GM18861 (cell line): ENCODE measurements around the gene TTC7B.

Experiments
- ATAC-seq: cut with Tn5 transposase; IDR thresholded peaks from one replicate; pipeline ENCODE4 v1.9.1; 2021; ENCODE audit not compliant: unreplicated experiment

Gene TTC7B

GRCh38 chr14:90805662-90806540 is 10.3 kb downstream of the TTC7B start:
- ATAC-seq, result no peak

- ATAC-seq, result no peak
Measured at GRCh38 chr14:90805084-90805391, 11.2 kb downstream of the TTC7B start.

- ATAC-seq, result no peak
Measured at GRCh38 chr14:90804292-90805083, 11.7 kb downstream of the TTC7B start.

- ATAC-seq, result no peak
Measured at GRCh38 chr14:90803249-90803648, 13.0 kb downstream of the TTC7B start.

- ATAC-seq, result no peak
Measured at GRCh38 chr14:90799420-90799819, 16.8 kb downstream of the TTC7B start.

- no peak for ATAC-seq
Measured at GRCh38 chr14:90797919-90798318, 18.3 kb downstream of the TTC7B start.

GRCh38 chr14:90797451-90797850 is 18.8 kb downstream of the TTC7B start:
- ATAC-seq, result no peak

- no peak for ATAC-seq
Measured at GRCh38 chr14:90796329-90796728, 19.9 kb downstream of the TTC7B start.

- no peak for ATAC-seq
Measured at GRCh38 chr14:90795744-90796143, 20.5 kb downstream of the TTC7B start.

GRCh38 chr14:90791486-90791885 is 24.7 kb downstream of the TTC7B start:
- ATAC-seq, result no peak

- no peak for ATAC-seq
Measured at GRCh38 chr14:90788031-90788430, 28.2 kb downstream of the TTC7B start.

GRCh38 chr14:90785876-90786450 is 30.3 kb downstream of the TTC7B start:
- no peak for ATAC-seq

GRCh38 chr14:90785471-90785870 is 30.8 kb downstream of the TTC7B start:
- ATAC-seq, result no peak

- ATAC-seq, result no peak
Measured at GRCh38 chr14:90784621-90785270, 31.5 kb downstream of the TTC7B start.

GRCh38 chr14:90783344-90783743 is 32.9 kb downstream of the TTC7B start:
- ATAC-seq, result no peak

GRCh38 chr14:90782892-90783291 is 33.3 kb downstream of the TTC7B start:
- ATAC-seq, result no peak

- no peak for ATAC-seq
Measured at GRCh38 chr14:90781876-90782275, 34.4 kb downstream of the TTC7B start.

GRCh38 chr14:90781344-90781761 is 34.9 kb downstream of the TTC7B start:
- ATAC-seq, result no peak

- ATAC-seq, result no peak
Measured at GRCh38 chr14:90780519-90780918, 35.7 kb downstream of the TTC7B start.

GRCh38 chr14:90778571-90779255 is 37.5 kb downstream of the TTC7B start:
- no peak for ATAC-seq
